GM21737 (cell line): Measurements from ENCODE around the gene ARID1B.

Experiments used
- ATAC-seq: cut with Tn5 transposase; IDR thresholded peaks from one replicate; pipeline ENCODE4 v1.9.1; 2021; ENCODE audit warnings: mild to moderate bottlenecking, moderate library complexity; ENCODE audit not compliant: unreplicated experiment

Gene ARID1B

GRCh38 chr6:157229132-157229618, 452.0 kb downstream of the ARID1B start:
- no peak for ATAC-seq

- no peak for ATAC-seq
Measured at GRCh38 chr6:157229713-157230112, 452.5 kb downstream of the ARID1B start.

- ATAC-seq: no peak
Measured at GRCh38 chr6:157230910-157231309, 453.7 kb downstream of the ARID1B start.

- ATAC-seq: no peak
Measured at GRCh38 chr6:157232161-157232895, 455.1 kb downstream of the ARID1B start.

DNA sequence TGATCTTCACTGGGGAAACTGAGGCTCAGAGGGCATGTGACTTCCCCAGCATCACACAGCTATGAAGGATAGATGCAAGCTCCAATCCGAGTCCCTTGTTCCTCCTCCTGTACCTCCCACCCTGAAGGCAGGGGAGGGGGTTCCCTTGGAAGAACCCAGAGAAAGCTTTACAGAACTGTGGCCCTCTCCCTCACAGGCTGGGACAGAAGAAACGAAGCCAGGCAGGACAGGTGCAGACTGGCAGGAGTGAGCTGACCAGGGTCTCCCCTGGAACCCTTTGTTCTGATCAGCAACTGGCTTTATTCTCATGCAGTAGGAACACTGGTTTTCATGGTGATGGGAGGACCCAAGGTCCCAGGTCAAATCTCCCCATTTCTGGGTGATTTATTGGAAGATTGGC, 456.0 kb downstream of the ARID1B start:
- no peak for ATAC-seq

GRCh38 chr6:157233686-157234085, 456.5 kb downstream of the ARID1B start:
- no peak for ATAC-seq

DNA sequence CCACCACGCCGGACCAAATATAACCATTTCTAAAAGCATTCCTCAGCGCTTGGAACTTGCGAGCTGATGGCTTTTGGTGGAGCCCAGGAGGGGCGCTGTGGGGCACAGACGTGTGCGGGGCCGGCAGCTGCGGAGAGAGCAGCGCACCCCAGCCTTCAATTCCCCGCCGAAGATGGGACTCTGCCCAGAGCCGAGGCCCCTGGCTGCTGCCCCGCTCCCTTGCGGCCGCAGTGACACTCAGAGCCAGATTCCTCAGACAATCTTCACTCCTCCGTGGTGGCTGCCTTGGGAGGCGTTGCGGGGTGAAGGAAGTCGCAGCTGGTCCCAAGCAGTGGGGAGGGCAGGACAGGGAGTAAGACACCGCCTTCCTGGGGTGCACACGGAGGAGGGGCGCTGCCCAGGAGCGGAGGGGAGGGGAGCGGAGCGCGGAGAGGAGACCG, 458.4 kb downstream of the ARID1B start:
- no peak for ATAC-seq

GRCh38 chr6:157236040-157236725, 459.0 kb downstream of the ARID1B start:
- no peak for ATAC-seq

- ATAC-seq: no peak
Measured at GRCh38 chr6:157238346-157238745, 461.2 kb downstream of the ARID1B start.

GRCh38 chr6:157239148-157239547, 462.0 kb downstream of the ARID1B start:
- no peak for ATAC-seq

DNA sequence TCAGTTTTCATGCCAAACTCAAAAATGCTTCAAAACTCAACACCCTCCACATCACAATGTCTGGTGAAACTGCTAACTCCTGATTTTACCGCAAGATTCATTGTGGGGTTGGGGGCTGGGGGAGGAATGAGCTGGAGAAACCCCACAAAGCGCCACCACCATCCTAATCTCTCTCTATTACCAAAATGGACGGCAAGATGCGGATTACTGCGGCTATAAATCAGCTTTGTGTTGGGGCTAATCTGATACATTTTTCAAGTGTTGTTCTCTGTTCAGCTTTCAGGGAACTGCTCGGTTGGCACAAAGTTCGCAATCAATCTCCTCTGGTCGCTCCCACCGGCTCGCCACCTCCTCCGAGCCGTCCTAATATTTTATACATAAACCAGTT, 462.5 kb downstream of the ARID1B start:
- ATAC-seq: no peak

DNA sequence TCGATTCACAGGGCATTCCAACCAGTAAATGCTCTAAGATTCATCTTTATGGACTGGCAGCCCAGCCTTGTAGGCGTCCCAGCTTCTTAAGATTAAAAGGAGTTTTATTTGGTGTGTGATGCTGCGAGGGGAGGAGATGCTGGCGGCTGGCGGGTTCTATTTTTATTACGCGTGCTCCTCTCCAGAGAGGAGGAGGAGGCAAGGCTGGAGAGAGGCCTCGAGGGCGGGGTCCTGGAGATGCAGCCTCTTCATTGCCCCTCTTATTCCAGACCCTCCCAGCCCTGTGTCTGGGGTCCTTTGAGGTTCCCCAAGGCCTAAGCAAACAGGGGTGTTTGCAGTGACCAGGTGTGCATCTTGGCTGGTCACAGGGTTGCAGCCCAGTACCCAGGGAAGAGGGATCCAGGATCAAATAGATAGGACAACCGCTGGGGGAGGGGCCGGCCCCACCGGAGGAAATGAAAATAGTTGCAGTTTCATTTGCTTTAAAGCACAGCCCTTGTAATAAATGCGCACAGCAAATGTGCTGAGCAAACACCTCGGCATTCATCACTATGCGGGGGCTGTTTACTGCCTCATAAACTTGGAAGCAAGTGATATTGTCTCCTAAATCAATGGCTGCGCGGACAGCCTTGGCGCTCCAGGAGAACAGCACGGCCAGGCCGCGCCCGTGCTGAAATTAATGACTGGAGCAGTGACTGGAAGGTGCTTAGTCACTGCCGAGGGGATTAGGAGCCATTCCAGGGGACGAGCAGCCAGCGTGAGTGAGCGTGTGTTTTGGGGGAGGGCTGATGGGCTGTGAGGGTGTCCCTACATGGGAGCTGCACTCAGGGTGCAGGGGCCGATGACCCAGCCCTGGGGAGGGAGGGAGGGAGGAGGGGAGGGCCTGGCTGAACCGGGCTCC, 463.1 kb downstream of the ARID1B start:
- ATAC-seq: no peak

GRCh38 chr6:157240960-157241311, 463.8 kb downstream of the ARID1B start:
- ATAC-seq: no peak

- ATAC-seq: no peak
Measured at GRCh38 chr6:157242791-157243190, 465.6 kb downstream of the ARID1B start.

DNA sequence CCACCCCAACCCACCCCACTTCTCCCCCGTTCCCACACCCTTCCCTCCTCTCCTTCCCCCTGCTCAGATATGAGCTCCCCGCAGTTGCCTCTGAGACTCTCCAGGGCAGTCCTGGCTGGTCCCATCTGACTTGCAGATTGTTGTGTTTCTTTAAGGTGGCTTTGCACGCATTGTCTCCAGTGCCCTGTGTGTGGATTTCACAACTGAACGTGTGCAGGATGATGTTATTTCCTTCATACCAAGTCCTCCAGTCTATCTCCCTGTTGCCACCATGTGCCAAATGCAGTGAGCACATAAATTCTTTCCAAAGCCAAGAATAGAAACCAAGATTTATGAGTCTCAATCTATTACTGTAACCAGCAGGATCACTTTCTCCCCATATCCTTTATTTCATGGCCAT, 467.0 kb downstream of the ARID1B start:
- ATAC-seq: no peak

- ATAC-seq: no peak
Measured at GRCh38 chr6:157244780-157245179, 467.6 kb downstream of the ARID1B start.

DNA sequence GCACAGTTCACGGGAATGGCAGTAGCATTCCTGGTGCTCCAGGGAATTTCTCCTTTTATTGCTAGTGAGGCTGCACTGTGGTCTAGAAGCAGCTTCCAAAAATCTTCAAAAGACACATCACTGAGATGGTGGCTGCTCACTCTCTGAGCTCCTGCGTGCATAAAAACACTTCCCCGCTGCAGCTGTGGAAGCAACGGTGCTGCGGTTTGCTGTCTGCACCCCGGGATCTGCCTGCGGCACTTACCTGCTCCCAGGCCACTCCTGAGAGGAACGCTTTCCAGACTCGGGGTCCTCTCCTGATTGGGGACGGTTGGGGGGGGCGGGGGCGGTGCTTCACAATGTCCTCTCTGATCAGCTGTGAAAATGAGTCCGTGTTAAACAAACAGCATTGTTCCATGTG, 468.3 kb downstream of the ARID1B start:
- ATAC-seq: no peak

- ATAC-seq: no peak
Measured at GRCh38 chr6:157246048-157246630, 469.0 kb downstream of the ARID1B start.

DNA sequence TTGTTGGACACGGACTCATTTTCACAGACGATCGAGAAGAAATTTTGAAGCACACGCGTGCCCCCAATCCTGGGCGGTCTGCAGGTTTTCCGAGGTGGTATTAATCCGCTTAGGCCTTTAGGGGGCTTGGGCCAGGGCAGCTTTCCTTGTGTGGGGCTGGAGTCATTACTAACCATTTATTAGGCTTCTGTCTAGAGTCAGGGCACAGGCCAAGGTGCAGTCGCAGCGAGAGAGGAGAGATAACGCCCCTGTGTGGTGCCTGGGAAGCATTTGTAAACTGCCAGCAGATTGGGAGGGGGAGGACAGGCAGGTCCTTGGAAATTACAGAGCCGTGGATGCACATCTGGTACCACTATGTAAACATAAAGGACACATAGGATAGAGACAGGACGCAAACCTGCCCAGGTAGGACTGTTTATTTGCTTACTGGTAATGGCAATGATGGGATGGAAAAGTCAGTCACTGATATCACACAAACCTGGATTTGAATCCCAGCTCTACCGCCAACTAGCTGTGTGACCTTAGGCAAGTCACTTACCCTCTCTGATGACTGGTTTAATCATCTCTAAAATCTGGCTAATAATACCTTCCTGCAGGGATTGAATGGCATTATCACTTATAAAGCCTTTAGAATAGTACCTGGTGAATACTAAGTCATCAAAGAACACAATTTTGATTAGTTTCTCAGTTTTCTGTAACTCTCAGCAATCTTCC, 469.8 kb downstream of the ARID1B start:
- ATAC-seq: no peak

GRCh38 chr6:157248264-157248663, 471.1 kb downstream of the ARID1B start:
- ATAC-seq: no peak
